Glutamatergic neuron (in vitro differentiated cells): Measurements from ENCODE around the gene LRP1. TPM values are rescaled to one million over a fixed set of nuclear protein-coding genes. Genes with fewer than 3 reads are reported as not detected.
A peak's percentile ranks its signal among the peaks of the same experiment; 100 is the strongest.

Source experiments
- DNase-seq: peaks from one replicate; pipeline ENCODE4 v3.0.0; 2022
- H3K27ac Mint-ChIP-seq: one replicate; pipeline ENCODE4 v1.8.0; 2020; ENCODE audit warnings: mild to moderate bottlenecking, mixed read lengths, inconsistent platforms; ENCODE audit not compliant: unreplicated experiment
- H3K27me3 Mint-ChIP-seq: one replicate; pipeline ENCODE4 v1.8.0; 2020; ENCODE audit warnings: mild to moderate bottlenecking, moderate library complexity, mixed read lengths, inconsistent platforms; ENCODE audit not compliant: unreplicated experiment
- H3K36me3 Mint-ChIP-seq: one replicate; pipeline ENCODE4 v1.8.0; 2020; ENCODE audit warnings: mild to moderate bottlenecking, mixed read lengths, inconsistent platforms; ENCODE audit not compliant: unreplicated experiment
- H3K4me1 Mint-ChIP-seq: one replicate; pipeline ENCODE4 v1.8.0; 2020; ENCODE audit warnings: mild to moderate bottlenecking, low read depth, mixed read lengths, inconsistent platforms; ENCODE audit not compliant: unreplicated experiment
- H3K4me3 Mint-ChIP-seq: one replicate; pipeline ENCODE4 v1.8.0; 2020; ENCODE audit warnings: mild to moderate bottlenecking, mixed read lengths, inconsistent platforms; ENCODE audit not compliant: unreplicated experiment
- H3K9me3 Mint-ChIP-seq: one replicate; pipeline ENCODE4 v1.8.0; 2020; ENCODE audit warnings: mild to moderate bottlenecking, moderate library complexity, mixed read lengths, inconsistent platforms; ENCODE audit not compliant: unreplicated experiment
- total RNA-seq: library from RNA; stranded (reverse); fragmentation: NEBNext Ultra II Directional; extraction: Animal tissue kit (Norgen Biotek cat#: 25700); gene quantifications from one replicate; pipeline ENCODE4 v1.2.1, GENCODE V29; 2021; ENCODE audit not compliant: unreplicated experiment
- TF ChIP-seq, protein P1 (sequence below): fragments of 200-600 bp; sonication (generic); IDR thresholded peaks from one replicate; pipeline ENCODE4 v1.5.0; 2021; ENCODE audit not compliant: partially characterized antibody, unreplicated experiment

The LRP1 gene
- total RNA-seq, 1 donor from 2014 or later, result 125 TPM

DNA sequence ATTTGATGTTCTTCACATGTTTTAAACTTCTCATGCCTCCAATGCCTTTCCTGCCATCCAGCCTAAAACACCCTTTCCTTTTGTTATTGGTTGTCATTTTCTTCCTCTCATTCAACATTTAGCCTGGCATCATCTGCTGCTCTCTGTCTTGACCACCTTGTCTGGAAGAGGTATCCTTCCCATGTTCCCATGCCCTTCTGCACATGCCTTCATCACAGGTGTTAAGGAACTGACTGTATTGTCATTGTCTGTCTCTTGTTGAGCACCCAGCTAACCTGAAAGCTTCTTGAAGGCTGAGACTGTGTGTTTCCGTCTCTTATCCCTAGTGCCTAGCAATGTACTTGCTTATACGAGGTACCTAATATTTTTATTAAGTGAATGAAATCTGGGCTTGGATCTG, 4.5 kb upstream of the LRP1 start:
- peaks cover 5% of the 10 kb centered on the region for H3K9me3 Mint-ChIP-seq
- TF ChIP-seq, protein P1, sequence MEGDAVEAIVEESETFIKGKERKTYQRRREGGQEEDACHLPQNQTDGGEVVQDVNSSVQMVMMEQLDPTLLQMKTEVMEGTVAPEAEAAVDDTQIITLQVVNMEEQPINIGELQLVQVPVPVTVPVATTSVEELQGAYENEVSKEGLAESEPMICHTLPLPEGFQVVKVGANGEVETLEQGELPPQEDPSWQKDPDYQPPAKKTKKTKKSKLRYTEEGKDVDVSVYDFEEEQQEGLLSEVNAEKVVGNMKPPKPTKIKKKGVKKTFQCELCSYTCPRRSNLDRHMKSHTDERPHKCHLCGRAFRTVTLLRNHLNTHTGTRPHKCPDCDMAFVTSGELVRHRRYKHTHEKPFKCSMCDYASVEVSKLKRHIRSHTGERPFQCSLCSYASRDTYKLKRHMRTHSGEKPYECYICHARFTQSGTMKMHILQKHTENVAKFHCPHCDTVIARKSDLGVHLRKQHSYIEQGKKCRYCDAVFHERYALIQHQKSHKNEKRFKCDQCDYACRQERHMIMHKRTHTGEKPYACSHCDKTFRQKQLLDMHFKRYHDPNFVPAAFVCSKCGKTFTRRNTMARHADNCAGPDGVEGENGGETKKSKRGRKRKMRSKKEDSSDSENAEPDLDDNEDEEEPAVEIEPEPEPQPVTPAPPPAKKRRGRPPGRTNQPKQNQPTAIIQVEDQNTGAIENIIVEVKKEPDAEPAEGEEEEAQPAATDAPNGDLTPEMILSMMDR, result no peak
- peaks cover 6% of the 10 kb centered on the region for H3K27me3 Mint-ChIP-seq
- peaks cover 6% of the 10 kb centered on the region for H3K36me3 Mint-ChIP-seq
- no peak for DNase-seq
- H3K4me3 Mint-ChIP-seq, result no peak overlapping the region
- H3K27ac Mint-ChIP-seq, result no peak overlapping the region
- peaks cover 4% of the 10 kb centered on the region for H3K4me1 Mint-ChIP-seq

DNA sequence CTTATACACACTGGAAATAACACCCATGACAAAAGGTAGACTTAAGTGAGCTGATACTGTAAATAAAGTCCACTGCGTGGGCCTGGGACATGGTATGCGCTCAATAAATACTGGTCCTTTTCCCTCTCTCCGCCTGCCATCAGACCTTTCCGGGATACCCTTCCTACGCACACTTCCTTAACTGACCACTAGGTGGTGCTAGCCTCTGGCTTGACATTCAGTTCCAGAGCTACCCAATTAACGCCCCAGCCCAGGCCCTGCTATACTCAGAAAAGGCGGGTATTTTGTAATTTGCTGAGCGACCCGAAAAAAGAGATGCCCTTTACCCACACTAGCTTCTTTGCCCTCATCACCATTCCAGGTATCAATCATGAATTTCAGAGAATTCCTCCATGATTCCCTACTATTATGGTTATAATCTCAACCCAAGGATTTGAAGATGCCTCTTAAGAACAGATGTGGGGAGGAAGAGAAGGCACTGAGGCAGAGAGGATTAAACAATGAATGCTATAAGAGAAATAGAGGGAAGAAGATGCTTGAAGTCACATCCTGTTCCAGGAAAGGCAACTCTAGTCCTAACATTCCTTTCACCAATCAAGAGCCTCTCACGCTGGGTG, 3.9 kb upstream of the LRP1 start:
- Mint-ChIP-seq H3K4me3 (peak overlapping the region; percentile 6), H3K9me3 (peaks cover 5% of the 10 kb centered on the region)

DNA sequence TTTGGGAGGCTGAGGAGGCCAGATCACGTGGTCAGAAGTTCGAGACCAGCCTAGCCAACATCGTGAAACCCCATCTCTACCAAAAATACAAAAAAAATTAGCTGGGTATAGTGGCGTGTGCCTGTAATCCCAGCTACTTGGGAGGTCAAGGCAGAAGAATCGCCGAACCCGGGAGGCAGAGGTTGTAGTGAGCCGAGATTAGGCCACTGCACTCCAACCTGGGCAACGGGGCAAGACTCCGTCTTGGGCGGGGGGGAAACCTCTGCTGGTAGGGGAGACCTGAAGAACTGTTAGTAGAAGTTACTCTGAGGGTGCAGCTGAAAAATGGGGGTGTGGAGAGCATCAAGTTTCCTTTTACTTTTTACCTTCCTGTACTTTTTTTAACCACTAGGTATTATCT, 2.2 kb upstream of the LRP1 start:
- TF ChIP-seq, protein P1, result no peak
- Mint-ChIP-seq H3K4me1 (peaks cover 12% of the 10 kb centered on the region), H3K27ac (no peak overlapping the region), H3K9me3 (peaks cover 5% of the 10 kb centered on the region), H3K36me3 (no peaks in the 10 kb centered on the region), H3K4me3 (no peak overlapping the region), H3K27me3 (peaks cover 4% of the 10 kb centered on the region)
- DNase-seq, result no peak

More for the DNA sequence above, 3.9 kb upstream of the LRP1 start:
- Mint-ChIP-seq H3K27me3 (peaks cover 6% of the 10 kb centered on the region), H3K36me3 (peaks cover 1% of the 10 kb centered on the region), H3K27ac (no peak overlapping the region), H3K4me1 (peaks cover 4% of the 10 kb centered on the region)
- DNase-seq, result peak; percentile 80
- TF ChIP-seq, protein P1, result peak; percentile 95

DNA sequence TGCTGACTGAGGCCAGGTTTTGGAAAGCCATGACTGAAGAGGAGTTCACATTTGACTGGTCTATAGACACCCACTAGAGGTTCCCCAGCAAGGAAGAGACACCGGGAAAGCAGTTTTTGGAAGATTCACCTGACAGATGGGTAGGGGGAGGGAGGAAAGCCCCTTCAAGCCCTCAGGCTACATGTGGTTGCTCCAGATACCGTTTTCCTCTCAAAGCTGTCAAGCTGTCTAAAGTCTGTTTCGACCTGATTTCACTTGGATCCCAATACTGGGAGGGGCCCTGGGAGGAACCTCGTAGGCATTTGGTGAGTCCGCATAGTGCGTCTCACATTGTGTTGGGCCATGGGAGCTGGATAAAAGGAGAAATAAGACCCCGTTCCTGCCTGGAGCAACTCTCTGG, 1.7 kb upstream of the LRP1 start:
- Mint-ChIP-seq H3K27ac (no peak overlapping the region), H3K9me3 (peaks cover 5% of the 10 kb centered on the region), H3K4me1 (peaks cover 16% of the 10 kb centered on the region), H3K27me3 (peaks cover 4% of the 10 kb centered on the region), H3K4me3 (peak overlapping the region; percentile 92), H3K36me3 (no peaks in the 10 kb centered on the region)
- TF ChIP-seq, protein P1, result no peak
- no peak for DNase-seq

DNA sequence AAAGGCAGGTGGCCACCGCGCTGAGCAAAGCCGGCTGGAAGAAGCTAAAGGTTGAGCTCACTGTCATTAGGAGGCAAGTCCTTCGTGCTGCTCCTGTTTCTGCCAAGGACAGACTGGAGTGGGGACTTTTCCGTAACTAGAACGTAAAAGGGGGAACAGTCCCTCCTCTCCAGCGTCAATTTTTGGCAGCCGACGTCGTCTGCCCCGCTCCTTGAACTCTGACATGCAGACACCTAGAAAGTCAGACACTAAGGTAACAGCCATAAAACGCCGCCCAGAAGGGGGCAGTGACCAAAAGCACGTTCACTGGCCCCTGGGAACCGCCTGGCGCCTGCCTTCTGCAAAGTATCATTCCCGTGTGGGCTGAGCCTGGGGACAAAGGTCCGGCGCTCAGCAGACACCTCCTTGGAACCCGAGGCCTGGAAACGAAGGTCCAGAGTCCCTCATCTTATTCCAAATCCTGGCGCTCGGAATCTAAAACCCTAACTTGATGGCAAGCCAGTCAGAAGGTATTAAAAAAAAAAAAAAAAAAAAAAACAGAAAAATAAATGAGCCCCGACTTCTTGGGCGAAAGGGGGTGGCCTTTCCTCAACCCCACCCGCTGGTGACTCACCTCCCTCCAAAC, 1.1 kb upstream of the LRP1 start:
- H3K27me3 Mint-ChIP-seq, result peaks cover 4% of the 10 kb centered on the region
- DNase-seq, result peak; percentile 73
- peak overlapping the region; percentile 79 for H3K27ac Mint-ChIP-seq
- H3K4me3 Mint-ChIP-seq, result peak overlapping the region; percentile 92
- H3K4me1 Mint-ChIP-seq, result peaks cover 20% of the 10 kb centered on the region
- TF ChIP-seq, protein P1, result no peak
- H3K36me3 Mint-ChIP-seq, result no peaks in the 10 kb centered on the region
- H3K9me3 Mint-ChIP-seq, result peaks cover 5% of the 10 kb centered on the region
